HAP-1 (cell line): Measurements from ENCODE around the gene ZNF652.

Source experiments
- DNase-seq, 2 experiments: peaks; one replicate each; pipeline ENCODE4 v3.0.0-alpha.2; 2016 to 2020; ENCODE audit warnings: low spot score in 2 of 2
- H3K27me3 ChIP-seq: fragments of 250-450 bp; sonication (Bioruptor Pico); 2 replicates; pipeline ENCODE4 v1.5.1; 2020; ENCODE audit warnings: low read depth, mild to moderate bottlenecking, moderate library complexity
- H3K36me3 ChIP-seq: fragments of 250-450 bp; sonication (Bioruptor Pico); replicated peaks from 2 replicates; pipeline ENCODE4 v1.5.1; 2020; ENCODE audit warnings: mild to moderate bottlenecking
- H3K4me1 ChIP-seq: fragments of 250-450 bp; sonication (Bioruptor Pico); 2 replicates; pipeline ENCODE4 v1.5.1; 2020; ENCODE audit warnings: mild to moderate bottlenecking
- H3K4me3 ChIP-seq: fragments of 250-450 bp; sonication (Bioruptor Pico); 2 replicates; pipeline ENCODE4 v1.5.1; 2020; ENCODE audit warnings: mild to moderate bottlenecking, moderate library complexity
- H3K9me3 ChIP-seq: fragments of 250-450 bp; sonication (Bioruptor Pico); 2 replicates; pipeline ENCODE4 v1.5.1; 2020; ENCODE audit warnings: mild to moderate bottlenecking, moderate library complexity
- in situ Hi-C: fragments of 300-500 bp; cut with MboI; formaldehyde crosslinking; loops from 3 replicates; pipeline ENCODE4 v1.14.3; 2020; ENCODE audit warnings: low sequenced_read_pairs, inconsistent platforms, mixed read lengths

The ZNF652 gene

DNA sequence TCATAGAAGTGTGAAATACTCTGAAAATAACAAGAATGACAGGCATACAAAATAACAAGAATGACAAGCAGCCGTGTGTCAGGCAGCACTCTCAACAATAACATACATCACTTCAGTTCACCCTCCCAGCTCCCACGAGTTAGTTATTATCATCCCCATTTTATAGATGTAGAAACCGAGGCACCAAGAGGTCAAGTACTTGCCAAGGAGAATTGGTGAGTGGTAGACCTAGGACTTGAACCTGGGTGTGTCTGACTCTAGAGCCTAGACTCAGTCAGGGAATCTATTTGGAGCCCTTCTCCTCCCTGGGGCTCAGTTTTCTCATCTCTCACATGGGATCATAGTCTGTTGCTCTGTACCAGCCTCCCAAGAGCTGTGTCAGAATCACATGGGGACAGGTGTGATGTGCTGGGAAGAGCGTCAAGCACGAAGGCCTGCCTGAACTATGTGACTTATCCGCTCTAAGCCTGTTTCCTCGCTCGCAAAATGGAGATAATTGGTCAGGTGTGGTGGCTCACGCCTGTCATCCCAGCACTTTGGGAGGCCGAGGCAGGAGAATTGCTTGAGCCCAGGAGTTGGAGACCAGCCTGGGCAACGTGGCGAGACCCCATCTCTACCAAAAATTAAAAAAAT, 112.0 kb downstream of the ZNF652 start:
- H3K9me3 ChIP-seq = no peaks in the 10 kb centered on the region
- no peaks in the 10 kb centered on the region for H3K27me3 ChIP-seq
- H3K4me1 ChIP-seq = no peaks in the 10 kb centered on the region
- in situ Hi-C loops = no loop called here
- DNase-seq = no peak
- H3K4me3 ChIP-seq = no peak overlapping the region
- no peaks in the 10 kb centered on the region for H3K36me3 ChIP-seq

- in situ Hi-C loops = no loop called here
- Histone ChIP-seq H3K9me3 (no peaks in the 10 kb centered on the region), H3K27me3 (no peaks in the 10 kb centered on the region), H3K36me3 (no peaks in the 10 kb centered on the region), H3K4me1 (no peaks in the 10 kb centered on the region), H3K4me3 (no peak overlapping the region)
- DNase-seq = no peak
Observed at GRCh38 chr17:49249292-49249794, 112.7 kb downstream of the ZNF652 start.

- DNase-seq = no peak
- H3K36me3 ChIP-seq = no peaks in the 10 kb centered on the region
- H3K4me3 ChIP-seq = no peak overlapping the region
- no peaks in the 10 kb centered on the region for H3K27me3 ChIP-seq
- H3K9me3 ChIP-seq = no peaks in the 10 kb centered on the region
- in situ Hi-C loops = no loop called here
- H3K4me1 ChIP-seq = no peaks in the 10 kb centered on the region
Observed at GRCh38 chr17:49247944-49248343, 114.1 kb downstream of the ZNF652 start.

- H3K9me3 ChIP-seq = no peaks in the 10 kb centered on the region
- H3K27me3 ChIP-seq = no peaks in the 10 kb centered on the region
- no peak overlapping the region for H3K4me3 ChIP-seq
- no peaks in the 10 kb centered on the region for H3K36me3 ChIP-seq
- in situ Hi-C loops = loop anchor here (5.0 kb wide), 1 partner anchor 42 kb away; no protein-coding TSS in a partner anchor
- DNase-seq = no peak
- no peaks in the 10 kb centered on the region for H3K4me1 ChIP-seq
Observed at GRCh38 chr17:49244839-49245238, 117.2 kb downstream of the ZNF652 start.
